GM23338 (cell line): ENCODE results near the gene RIPPLY2. TPM values are rescaled to one million over a fixed set of nuclear protein-coding genes. Genes with fewer than 3 reads are reported as not detected.

Experiments
- ATAC-seq: fragments of 200-7000 bp; cut with Tn5 transposase; 3 replicates; pipeline ENCODE4 v1.9.1; 2020
- DNase-seq: peaks from one replicate; pipeline ENCODE4 v3.0.0-alpha.2; 2015; ENCODE audit warnings: low spot score
- H2AFZ ChIP-seq: fragments of 200-600 bp; sonication (generic); 2 replicates; pipeline ENCODE4 v1.8.0; 2016; ENCODE audit warnings: antibody characterized with exemption, mild to moderate bottlenecking, moderate library complexity
- H3F3A ChIP-seq: fragments of 200-600 bp; sonication (generic); replicated peaks from 2 replicates; pipeline ENCODE4 v1.8.0; 2017; ENCODE audit warnings: antibody characterized with exemption, mixed run types, low read depth
- H3K27ac ChIP-seq: fragments of 200-600 bp; sonication (generic); 2 replicates; pipeline ENCODE4 v1.6.1; 2016; ENCODE audit warnings: low read depth
- H3K27me3 ChIP-seq: fragments of 200-600 bp; sonication (generic); 2 replicates; pipeline ENCODE4 v1.8.0; 2016; ENCODE audit warnings: mild to moderate bottlenecking, mixed run types, moderate library complexity; ENCODE audit not compliant: insufficient read depth
- H3K36me3 ChIP-seq: fragments of 200-600 bp; sonication (generic); 2 replicates; pipeline ENCODE4 v1.8.0; 2016; ENCODE audit warnings: mild to moderate bottlenecking; ENCODE audit not compliant: insufficient read depth
- H3K4me1 ChIP-seq: fragments of 200-600 bp; sonication (generic); 2 replicates; pipeline ENCODE4 v1.8.0; 2016; ENCODE audit warnings: mild to moderate bottlenecking, moderate library complexity; ENCODE audit not compliant: insufficient read depth
- H3K4me2 ChIP-seq: fragments of 200-600 bp; sonication (generic); 2 replicates; pipeline ENCODE4 v1.7.1; 2017; ENCODE audit warnings: mixed run types
- H3K4me3 ChIP-seq: fragments of 200-600 bp; sonication (generic); 2 replicates; pipeline ENCODE4 v1.6.1; 2016; ENCODE audit warnings: mixed run types
- H3K79me2 ChIP-seq: fragments of 200-600 bp; sonication (generic); replicated peaks from 2 replicates; pipeline ENCODE4 v1.8.0; 2017; ENCODE audit warnings: mild to moderate bottlenecking; ENCODE audit not compliant: insufficient read depth
- H3K9me2 ChIP-seq: fragments of 200-600 bp; sonication (generic); 2 replicates; pipeline ENCODE4 v1.8.0; 2017; ENCODE audit not compliant: insufficient read depth
- H4K20me1 ChIP-seq: fragments of 200-600 bp; sonication (generic); replicated peaks from 2 replicates; pipeline ENCODE4 v1.8.0; 2017; ENCODE audit warnings: mild to moderate bottlenecking; ENCODE audit not compliant: insufficient read depth
- H3K27ac Mint-ChIP-seq: 2 replicates; pipeline ENCODE4 v1.8.0; 2020; ENCODE audit warnings: inconsistent platforms, mild to moderate bottlenecking, moderate library complexity, mixed read lengths
- H3K27me3 Mint-ChIP-seq: 3 replicates; pipeline ENCODE4 v1.8.0; 2022; ENCODE audit warnings: low read depth, mild to moderate bottlenecking, moderate library complexity, mixed read lengths, inconsistent platforms; ENCODE audit not compliant: insufficient read depth, poor library complexity
- H3K36me3 Mint-ChIP-seq: 3 replicates; pipeline ENCODE4 v1.8.0; 2021; ENCODE audit warnings: low read depth, mild to moderate bottlenecking, inconsistent platforms, moderate library complexity, mixed read lengths
- H3K4me1 Mint-ChIP-seq: 3 replicates; pipeline ENCODE4 v1.8.0; 2020; ENCODE audit warnings: mild to moderate bottlenecking, inconsistent platforms, mixed read lengths
- H3K4me3 Mint-ChIP-seq: 3 replicates; pipeline ENCODE4 v1.8.0; 2021; ENCODE audit warnings: moderate library complexity, mild to moderate bottlenecking, inconsistent platforms, mixed read lengths
- H3K9me3 Mint-ChIP-seq: 3 replicates; pipeline ENCODE4 v1.8.0; 2020; ENCODE audit warnings: moderate library complexity, mild to moderate bottlenecking, inconsistent platforms, mixed read lengths
- CREB1 ChIP-seq: fragments of 250-450 bp; sonication (Bioruptor Pico); IDR thresholded peaks from 2 replicates; pipeline ENCODE4 v1.5.0; 2020; ENCODE audit warnings: low read depth, mild to moderate bottlenecking, moderate library complexity
- CTCF ChIP-seq, 2 experiments: fragments of 200-600 bp in 1 of 2; sonication (generic) in 1 of 2; conservative IDR thresholded peaks; 2 replicates each; pipeline versions ENCODE4 v1.5.1 to v1.6.1; 2016 to 2017; ENCODE audit warnings: antibody characterized with exemption in 2 of 2, low read depth in 2 of 2, mild to moderate bottlenecking in 2 of 2, moderate library complexity in 1 of 2
- ETS1 ChIP-seq: IDR thresholded peaks from 2 replicates; pipeline ENCODE4 v1.6.1; 2016; ENCODE audit warnings: antibody characterized with exemption
- EZH2 ChIP-seq: fragments of 200-600 bp; sonication (generic); IDR thresholded peaks from one replicate; pipeline ENCODE4 v1.8.0; 2017; ENCODE audit warnings: antibody characterized with exemption, mild to moderate bottlenecking, low read depth; ENCODE audit not compliant: unreplicated experiment
- EZH2phosphoT487 ChIP-seq: fragments of 200-600 bp; sonication (generic); IDR thresholded peaks from one replicate; pipeline ENCODE4 v1.8.1; 2018; ENCODE audit warnings: antibody characterized with exemption; ENCODE audit not compliant: unreplicated experiment
- NANOG ChIP-seq: IDR thresholded peaks from 2 replicates; pipeline ENCODE4 v1.6.1; 2016; ENCODE audit warnings: antibody characterized with exemption, borderline replicate concordance
- POLR2AphosphoS5 ChIP-seq: IDR thresholded peaks from 2 replicates; pipeline ENCODE4 v1.6.1; 2016; ENCODE audit warnings: antibody characterized with exemption, low read depth
- ZNF331 ChIP-seq: fragments of 250-450 bp; sonication (Bioruptor Pico); IDR thresholded peaks from 2 replicates; pipeline ENCODE4 v1.5.0; 2020; ENCODE audit warnings: low read depth, mild to moderate bottlenecking, moderate library complexity
- polyA plus RNA-seq: library from polyadenylated mRNA; unstranded; fragments of >200 nt; fragmentation: Nextera tagmentation; extraction: Ambion mirVana; gene quantifications from 2 replicates; pipeline ENCODE4 v1.2.1, GENCODE V29; 2016
- total RNA-seq: library from RNA; depleted of rRNA; stranded (reverse); fragments of >200 nt; shearing (Covaris generic); gene quantifications from 2 replicates; pipeline ENCODE4 v1.2.3, GENCODE V29; 2014

The RIPPLY2 gene
- total and polyA plus RNA-seq, 2 experiments from 2014 or later, result 3.4 to 4.0 TPM

- no peaks in the 10 kb centered on the region for H3F3A ChIP-seq
- no peak overlapping the region for H3K27ac ChIP-seq
- peak overlapping the region; percentile 86 for H3K4me3 Mint-ChIP-seq
- DNase-seq (no peak), ATAC-seq (no peak)
- no peaks in the 10 kb centered on the region for H3K36me3 Mint-ChIP-seq
- H3K4me1 ChIP-seq, result 0 out of 2 replicates have a peak, but pooled peaks cover 12% of the 10 kb centered on the region
- no peaks in the 10 kb centered on the region for H3K79me2 ChIP-seq
- H3K4me3 ChIP-seq, result peak overlapping the region; percentile 79
- H4K20me1 ChIP-seq, result no peaks in the 10 kb centered on the region
- TF ChIP-seq EZH2phosphoT487 (no peak), EZH2 (peak; percentile 31)
- H3K9me2 ChIP-seq, result no peaks in the 10 kb centered on the region
- H2AFZ ChIP-seq, result peak overlapping the region; percentile 98
- peaks cover 29% of the 10 kb centered on the region for H3K27me3 Mint-ChIP-seq
- H3K4me1 Mint-ChIP-seq, result peaks cover 11% of the 10 kb centered on the region
- H3K36me3 ChIP-seq, result no peaks in the 10 kb centered on the region
- H3K4me2 ChIP-seq, result peak overlapping the region; percentile 92
- no peaks in the 10 kb centered on the region for H3K9me3 Mint-ChIP-seq
- peaks cover 49% of the 10 kb centered on the region for H3K27me3 ChIP-seq
- H3K27ac Mint-ChIP-seq, result no peak overlapping the region
Measured at GRCh38 chr6:83852528-83853177, 507 bp upstream of the RIPPLY2 start.

- Histone ChIP-seq H3K27ac (no peak overlapping the region), H3F3A (no peaks in the 10 kb centered on the region), H3K4me3 (peak overlapping the region; percentile 79), H3K79me2 (no peaks in the 10 kb centered on the region), H3K4me1 (0 out of 2 replicates have a peak, but pooled peaks cover 12% of the 10 kb centered on the region), H4K20me1 (no peaks in the 10 kb centered on the region), H3K27me3 (peaks cover 49% of the 10 kb centered on the region), H3K36me3 (no peaks in the 10 kb centered on the region), H2AFZ (peak overlapping the region; percentile 98), H3K9me2 (no peaks in the 10 kb centered on the region), H3K4me2 (peak overlapping the region; percentile 92)
- H3K4me1 Mint-ChIP-seq, result peaks cover 14% of the 10 kb centered on the region
- peaks cover 29% of the 10 kb centered on the region for H3K27me3 Mint-ChIP-seq
- DNase-seq (peak; percentile 72), ATAC-seq (peak; percentile 82)
- H3K27ac Mint-ChIP-seq, result no peak overlapping the region
- H3K9me3 Mint-ChIP-seq, result no peaks in the 10 kb centered on the region
- no peaks in the 10 kb centered on the region for H3K36me3 Mint-ChIP-seq
- H3K4me3 Mint-ChIP-seq, result peak overlapping the region; percentile 86
- TF ChIP-seq POLR2AphosphoS5 (0 out of 2 replicates have a peak, but pooled peaks have one; percentile 23), EZH2 (no peak), CTCF (conservative IDR thresholded peaks at IDR 0.05; ENCODE audit: low read depth in 2 of 2) (no peak), ETS1 (no peak)
Measured at GRCh38 chr6:83854001-83854501, 891 bp downstream of the RIPPLY2 start.

- peaks cover 49% of the 10 kb centered on the region for H3K27me3 ChIP-seq
- no peak for ATAC-seq
- no peak for TF ChIP-seq CTCF (conservative IDR thresholded peaks at IDR 0.05; ENCODE audit: low read depth in 2 of 2)
- no peak for TF ChIP-seq CREB1 (CRISPR knock-in tag)
- no peak for TF ChIP-seq ETS1
- no peak for TF ChIP-seq POLR2AphosphoS5
- no peak for TF ChIP-seq EZH2phosphoT487
- TF ChIP-seq EZH2, result no peak
- TF ChIP-seq NANOG, result no peak
- TF ChIP-seq ZNF331 (CRISPR knock-in tag), result no peak
Measured at GRCh38 chr6:83854766-83855165, 1.6 kb downstream of the RIPPLY2 start.

More at GRCh38 chr6:83854766-83855165, 1.6 kb downstream of the RIPPLY2 start:
- peaks cover 31% of the 10 kb centered on the region for H3K27me3 Mint-ChIP-seq
- H3K79me2 ChIP-seq, result no peaks in the 10 kb centered on the region
- peaks cover 16% of the 10 kb centered on the region for H3K4me1 Mint-ChIP-seq
- H3K4me3 Mint-ChIP-seq, result no peak overlapping the region; the same call in 2 of the 3 replicates
- no peaks in the 10 kb centered on the region for H3K36me3 ChIP-seq
- H3K36me3 Mint-ChIP-seq, result no peaks in the 10 kb centered on the region
- H4K20me1 ChIP-seq, result no peaks in the 10 kb centered on the region
- no peaks in the 10 kb centered on the region for H3K9me2 ChIP-seq
- H3K27ac Mint-ChIP-seq, result no peak overlapping the region
- no peaks in the 10 kb centered on the region for H3K9me3 Mint-ChIP-seq
- H3K4me2 ChIP-seq, result peak overlapping the region; percentile 92
- H3K4me3 ChIP-seq, result peak overlapping the region; percentile 79; the same call in 1 of the 2 replicates
- no peak overlapping the region for H2AFZ ChIP-seq
- no peaks in the 10 kb centered on the region for H3F3A ChIP-seq
- no peak for DNase-seq
- H3K27ac ChIP-seq, result no peak overlapping the region
- H3K4me1 ChIP-seq, result 0 out of 2 replicates have a peak, but pooled peaks cover 12% of the 10 kb centered on the region
